HG02938 (cell line): Measurements from ENCODE around the gene OXLD1.

Experiments used
- ATAC-seq: cut with Tn5 transposase; IDR thresholded peaks from one replicate; pipeline ENCODE4 v1.9.1; 2021; ENCODE audit warnings: mild to moderate bottlenecking, moderate library complexity; ENCODE audit not compliant: unreplicated experiment

The OXLD1 gene

DNA sequence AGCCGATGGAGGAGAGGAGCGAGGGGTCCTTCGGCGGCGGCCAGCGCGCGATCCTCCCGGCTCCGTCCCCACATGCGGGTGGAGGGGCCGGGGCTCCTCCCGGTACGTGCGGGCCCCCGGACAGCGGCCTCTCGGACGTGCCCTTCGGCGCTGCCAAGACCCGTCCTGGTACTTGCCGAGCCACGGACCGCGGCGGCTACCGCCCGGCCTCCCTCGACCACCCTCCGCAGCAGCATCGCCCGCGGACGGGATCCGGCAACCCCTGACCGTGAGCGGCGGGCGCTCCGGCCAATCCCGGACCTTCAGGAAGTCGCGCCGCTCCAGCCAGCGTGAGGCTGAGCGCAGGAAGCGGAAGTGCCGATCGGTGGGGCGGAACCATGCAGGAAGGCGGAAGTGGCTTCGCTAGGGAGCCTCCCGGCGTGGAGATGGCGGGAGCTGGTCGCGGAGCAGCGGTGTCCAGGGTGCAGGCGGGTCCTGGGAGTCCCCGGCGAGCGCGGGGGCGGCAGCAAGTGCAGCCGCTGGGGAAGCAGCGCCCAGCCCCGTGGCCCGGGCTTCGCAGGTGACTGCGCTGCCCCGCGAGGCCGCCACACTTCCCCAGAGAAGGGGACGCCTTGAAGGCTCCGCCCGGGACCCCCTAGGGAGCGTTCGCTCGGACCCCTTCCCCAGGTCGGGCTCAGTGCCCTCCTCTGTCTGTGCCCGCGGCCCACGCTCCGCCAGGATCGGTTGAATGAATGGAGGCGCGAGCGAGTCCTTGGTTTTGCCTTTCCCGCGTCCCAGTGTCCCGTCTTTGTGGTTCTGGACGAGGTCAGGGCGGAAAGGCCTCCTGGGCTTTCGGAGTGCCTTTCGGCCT lies at the start of gene OXLD1, which contains the start of gene CCDC137:
TSS of gene OXLD1 (minus strand) at position 264 of the 850 bp plus-strand sequence. CDS start at position 236, 28 bp downstream.
TSS of gene CCDC137 (plus strand) at position 396 of the 850 bp plus-strand sequence. CDS start at position 426, 30 bp downstream.
- peak; percentile 77 for ATAC-seq

DNA sequence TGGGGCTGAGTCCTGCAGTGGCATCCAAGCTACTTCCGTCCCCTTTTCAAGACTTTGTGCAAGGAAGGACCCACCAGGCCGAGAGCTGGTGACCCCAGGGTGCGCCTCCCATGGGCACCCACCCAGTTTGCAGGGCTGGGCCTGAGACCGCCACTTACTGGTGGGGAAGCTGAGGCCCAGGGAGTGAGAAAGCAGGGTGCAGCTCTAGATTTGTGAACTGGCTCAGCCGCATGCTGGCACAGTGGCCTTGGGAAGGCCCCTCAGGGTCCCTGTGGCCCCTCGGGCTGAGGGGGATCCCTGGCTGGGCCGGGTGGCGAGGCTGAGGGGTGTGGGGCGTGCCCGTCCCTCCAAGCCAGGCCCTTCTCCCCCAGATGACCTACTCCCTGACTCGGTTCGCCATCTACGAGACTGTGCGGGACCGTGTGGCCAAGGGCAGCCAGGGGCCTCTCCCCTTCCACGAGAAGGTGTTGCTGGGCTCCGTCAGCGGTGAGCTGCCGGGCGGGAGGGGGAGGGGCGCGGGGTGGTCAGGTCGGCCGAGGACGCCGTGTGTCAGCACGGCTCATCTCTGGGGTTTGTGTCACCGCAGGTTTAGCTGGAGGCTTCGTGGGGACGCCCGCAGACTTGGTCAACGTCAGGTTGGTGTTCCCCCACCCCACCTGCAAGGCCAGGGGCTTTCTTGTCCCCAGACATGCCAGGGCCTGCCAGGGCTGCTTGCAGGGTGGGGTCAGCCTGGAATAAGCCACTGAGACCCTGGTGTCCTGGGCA lies 48.9 kb upstream of the OXLD1 start:
- no peak for ATAC-seq

DNA sequence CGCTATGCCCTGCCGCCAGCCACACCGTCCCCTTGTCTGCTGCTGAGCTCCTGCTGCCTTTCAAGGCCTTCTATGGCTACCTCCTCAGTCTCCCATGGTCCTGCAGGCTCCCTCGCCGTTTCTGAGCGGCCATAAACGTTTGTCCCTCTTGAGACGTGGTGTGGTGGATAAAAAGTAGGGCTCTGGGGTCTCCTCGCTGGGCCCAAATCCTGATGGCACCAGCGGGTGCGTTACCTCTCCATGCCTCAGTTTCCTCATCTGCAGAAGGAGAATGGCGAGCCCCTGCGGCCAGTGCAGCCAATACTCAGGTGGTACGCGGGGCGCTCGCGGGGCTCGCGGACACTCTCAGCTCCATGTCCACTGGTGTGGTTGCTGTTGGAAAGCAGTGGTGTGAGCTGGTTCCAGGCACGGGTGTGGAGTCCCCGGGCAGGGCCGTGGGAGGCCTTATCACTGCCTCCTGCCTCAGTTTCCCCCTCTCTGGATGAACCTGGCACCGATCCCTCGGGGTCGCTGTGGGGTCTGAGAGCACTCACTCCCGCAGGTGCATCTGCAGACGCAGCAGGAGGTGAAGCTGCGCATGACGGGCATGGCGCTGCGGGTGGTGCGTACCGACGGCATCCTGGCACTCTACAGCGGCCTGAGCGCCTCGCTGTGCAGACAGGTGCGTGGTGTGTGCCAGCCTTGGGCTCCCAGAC lies 48.2 kb upstream of the OXLD1 start:
- no peak for ATAC-seq

DNA sequence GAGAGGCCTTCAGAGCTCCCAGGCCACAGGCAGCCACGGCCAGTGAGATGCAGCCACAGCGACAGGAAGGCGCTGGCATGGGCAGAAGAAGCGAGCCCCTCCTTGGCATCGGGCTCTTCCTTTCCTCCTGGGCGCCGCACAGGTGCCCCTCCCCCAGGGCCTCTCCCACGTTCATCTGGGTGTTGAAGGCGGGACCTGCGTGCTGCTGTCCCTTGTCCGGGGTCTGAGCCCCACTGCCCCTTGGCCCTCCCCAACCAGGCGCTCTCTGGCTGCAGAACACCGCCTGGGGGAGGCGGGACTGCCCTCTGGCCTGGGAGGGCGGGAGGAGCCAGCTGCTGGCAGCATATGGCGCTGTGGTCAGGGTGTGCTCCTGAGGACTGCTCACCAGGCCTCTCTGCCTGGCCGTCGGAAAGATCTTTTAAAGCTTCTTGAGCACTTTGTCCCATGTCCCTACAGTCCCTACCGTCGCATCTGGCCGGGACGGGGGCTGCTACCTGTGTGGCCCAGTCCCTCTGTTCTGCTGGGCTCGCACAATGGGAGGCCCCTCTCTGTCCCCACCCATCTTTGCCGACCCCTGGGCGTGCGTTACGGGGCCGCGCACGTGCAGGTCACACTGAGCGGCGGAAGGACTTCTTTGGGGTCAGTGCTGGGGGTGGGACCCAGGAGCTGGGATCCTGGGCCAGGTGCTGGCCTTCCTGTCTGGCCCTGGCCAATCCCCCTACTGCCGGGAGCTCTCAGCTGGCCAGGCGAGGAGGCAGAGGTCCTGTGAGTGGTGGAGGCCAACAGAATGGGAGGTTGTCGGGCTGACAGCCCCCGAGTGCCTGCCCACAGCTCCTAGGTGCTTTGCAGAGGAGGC lies 47.4 kb upstream of the OXLD1 start:
- ATAC-seq: no peak

DNA sequence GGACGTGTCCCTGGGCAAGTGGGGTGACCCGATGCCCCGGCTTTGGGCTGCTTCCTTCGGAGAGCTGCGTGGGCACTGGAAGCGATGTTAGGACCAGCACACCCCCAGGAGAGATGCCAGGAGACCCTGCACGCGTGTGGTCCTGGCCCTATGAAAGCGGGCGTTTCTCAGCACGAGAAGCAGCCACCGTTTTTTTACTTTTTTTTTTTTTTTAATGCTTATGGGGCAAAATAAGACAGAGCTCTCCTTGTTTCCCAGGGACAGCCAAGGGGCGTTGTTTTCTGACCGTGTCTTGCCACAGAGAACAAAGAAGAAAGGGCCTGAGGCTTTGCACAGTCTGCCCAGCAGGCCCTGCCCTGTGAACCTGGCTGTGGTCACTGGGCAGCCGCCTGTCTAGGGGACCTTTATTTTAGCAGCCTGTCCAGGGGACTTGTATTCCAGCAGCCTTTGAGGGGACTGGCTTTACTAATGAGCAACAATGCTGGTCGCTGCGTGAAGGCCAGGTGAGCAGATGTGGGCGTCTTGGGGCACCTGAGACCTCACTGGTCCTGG lies 46.7 kb upstream of the OXLD1 start:
- ATAC-seq: no peak

DNA sequence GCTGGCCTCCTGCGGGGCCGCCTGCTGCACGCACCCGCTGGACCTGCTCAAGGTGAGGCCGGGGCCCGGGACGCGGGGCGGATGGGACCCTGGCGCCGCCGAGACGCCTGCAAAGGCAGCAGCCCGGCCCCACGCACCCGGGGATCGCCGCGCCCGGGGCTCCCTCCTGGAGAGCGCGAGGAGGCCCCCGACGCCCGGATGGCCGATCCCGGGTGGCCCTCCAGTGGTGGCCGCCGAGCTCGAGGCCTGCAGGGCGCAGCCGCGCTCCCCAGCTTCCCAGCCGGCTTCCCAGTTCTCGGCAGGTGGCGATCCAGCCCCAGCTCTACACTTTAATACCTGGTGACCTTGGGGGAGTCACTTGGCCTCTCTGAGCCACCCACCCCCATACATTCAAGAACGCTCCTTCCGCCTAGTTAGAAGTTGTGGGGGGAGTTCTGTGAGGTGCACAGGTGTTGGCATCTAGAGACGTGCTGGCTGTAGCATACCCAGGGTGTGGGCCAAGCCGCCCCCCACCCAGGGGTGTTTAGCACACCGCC lies 46.1 kb upstream of the OXLD1 start:
- peak; percentile 27 for ATAC-seq

DNA sequence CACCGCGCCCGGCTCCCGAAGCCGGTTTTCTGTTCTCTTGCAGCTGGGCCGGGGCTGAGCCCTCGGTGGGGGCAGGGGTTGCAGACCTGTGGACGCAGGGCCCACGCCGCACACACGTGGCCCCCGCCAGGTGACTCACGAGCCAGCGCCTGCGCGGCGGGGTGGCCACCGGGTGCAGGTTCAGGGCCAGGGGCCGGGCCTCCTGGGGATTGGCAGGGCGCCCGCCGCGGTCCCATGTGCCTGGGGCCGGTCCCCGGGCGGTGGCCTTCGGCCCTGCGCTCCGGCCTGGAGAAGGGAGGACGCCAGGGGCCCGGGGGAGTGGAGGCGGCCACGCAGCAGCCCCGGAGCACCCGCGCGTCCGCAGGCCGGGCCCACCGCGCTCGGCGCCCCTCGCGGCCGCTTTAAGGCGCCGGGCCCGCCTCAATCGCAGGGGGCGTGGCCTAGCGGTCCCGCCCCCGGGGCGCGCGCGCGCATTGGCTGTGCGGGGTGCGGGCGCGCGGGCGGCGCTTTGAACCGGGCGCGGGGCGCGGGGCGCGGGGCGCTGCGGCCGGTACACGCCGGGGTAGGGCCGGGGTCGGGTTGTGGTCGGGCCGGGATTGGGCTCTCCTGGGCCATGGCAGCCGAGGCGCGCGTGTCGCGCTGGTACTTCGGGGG lies 45.5 kb upstream of the OXLD1 start, which contains the start of gene SLC25A10:
TSS of gene SLC25A10 (plus strand) at position 471 of the 654 bp plus-strand sequence. CDS start at position 614, 143 bp downstream.
- peak; percentile 41 for ATAC-seq

DNA sequence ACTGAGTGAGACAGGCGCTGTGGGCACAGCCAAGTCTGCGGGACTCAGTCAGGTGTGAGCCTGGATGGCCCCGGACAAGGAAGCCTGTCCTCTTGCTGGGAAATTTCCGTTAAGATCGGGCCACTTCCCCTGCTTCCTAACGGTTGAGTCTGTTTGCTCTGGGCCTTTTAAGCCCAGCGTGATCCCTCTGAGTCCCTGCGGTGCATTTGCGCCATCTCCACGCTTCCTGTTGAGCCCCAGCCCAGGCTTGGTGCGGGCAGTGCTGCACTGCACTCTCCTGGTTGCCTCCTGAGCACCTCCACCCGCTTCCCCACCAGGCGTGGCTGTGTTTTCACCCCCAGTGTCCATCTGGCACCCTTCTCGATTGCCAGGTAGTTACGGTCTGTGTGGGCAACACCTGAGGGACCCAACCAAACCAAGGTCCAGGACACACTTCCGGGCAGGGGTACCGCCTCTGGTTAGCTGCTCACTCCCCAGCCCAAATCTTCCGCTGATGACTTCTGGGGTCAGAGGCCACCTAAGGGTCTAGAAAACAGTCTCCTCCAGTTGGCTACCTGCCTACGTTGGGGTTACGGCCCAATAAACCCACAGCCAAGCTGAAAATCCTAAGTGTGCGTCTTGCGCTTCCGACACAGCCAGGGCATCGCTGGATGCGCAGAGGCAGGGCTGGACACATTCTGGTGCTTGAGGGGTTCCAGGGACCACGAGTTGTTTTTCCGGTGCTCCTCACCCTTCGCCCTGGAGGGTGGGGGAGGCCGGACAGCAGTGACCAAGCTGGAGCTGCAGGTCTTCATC lies 44.3 kb upstream of the OXLD1 start:
- ATAC-seq: no peak

DNA sequence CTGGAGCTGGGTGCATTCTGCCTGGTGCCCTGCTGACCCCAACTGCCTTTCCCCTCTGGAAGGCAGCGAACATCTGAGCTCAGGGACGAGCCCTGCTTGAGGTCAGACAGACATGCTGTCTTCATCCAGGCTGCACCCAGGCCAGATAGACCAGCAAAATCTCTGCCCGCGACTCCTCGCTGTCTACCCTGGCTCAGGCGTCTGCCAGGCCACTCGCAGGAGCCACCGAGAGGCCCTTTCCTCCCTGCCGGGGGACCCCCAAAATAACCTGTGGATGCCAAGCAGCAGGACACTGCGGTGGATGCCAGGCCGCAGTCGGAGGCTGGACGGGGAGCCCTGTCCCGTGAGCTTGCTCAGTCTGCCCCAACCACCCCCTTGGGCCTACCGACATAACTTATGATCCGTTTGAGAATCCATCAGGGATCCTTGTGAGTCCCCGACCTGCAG lies 42.4 kb upstream of the OXLD1 start:
- no peak for ATAC-seq

DNA sequence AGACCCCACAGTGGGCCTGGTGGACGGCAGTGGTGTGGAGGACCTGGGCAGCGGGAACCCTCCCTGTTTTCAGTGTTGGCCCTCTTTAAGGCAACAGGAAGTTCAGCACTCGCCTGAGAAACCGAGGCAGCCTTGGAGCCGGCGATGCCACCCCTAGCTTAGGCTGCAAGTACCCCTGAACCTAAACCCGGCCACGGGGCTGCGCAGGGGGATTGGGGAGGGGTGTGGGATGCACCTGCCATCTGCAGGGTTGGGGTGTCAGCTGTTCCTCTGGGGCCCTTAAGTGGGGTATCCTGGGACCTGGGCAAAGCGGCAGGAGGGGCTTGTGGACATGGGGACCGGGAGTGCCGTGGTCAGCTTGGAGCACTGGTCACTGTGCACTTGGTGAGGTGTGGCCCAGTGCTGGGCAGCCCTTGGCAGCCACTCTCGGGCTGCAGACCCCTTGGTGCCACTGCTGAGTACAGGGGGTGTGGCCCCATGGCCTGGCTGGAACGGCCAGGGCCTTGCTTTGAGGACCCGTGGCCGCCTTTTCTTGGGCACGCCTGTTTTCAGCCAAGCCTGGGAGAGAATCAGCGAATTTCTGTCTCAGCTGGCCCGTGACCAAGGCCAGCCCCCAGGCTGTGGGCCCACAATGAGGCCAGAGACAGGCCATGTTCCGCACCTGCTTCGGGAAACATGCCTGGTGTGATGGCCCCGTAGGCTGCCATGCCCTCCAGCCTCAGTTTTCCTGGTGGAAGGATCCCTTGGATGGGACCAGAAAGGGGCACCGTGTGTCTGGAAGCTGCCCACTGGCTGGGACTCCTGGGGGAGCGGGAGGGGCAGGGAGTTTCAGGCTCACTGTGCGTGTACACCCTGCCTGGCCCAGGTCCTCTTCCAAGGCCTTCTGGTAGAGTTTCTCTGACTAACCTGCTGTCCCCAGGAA lies 41.6 kb upstream of the OXLD1 start:
- no peak for ATAC-seq

DNA sequence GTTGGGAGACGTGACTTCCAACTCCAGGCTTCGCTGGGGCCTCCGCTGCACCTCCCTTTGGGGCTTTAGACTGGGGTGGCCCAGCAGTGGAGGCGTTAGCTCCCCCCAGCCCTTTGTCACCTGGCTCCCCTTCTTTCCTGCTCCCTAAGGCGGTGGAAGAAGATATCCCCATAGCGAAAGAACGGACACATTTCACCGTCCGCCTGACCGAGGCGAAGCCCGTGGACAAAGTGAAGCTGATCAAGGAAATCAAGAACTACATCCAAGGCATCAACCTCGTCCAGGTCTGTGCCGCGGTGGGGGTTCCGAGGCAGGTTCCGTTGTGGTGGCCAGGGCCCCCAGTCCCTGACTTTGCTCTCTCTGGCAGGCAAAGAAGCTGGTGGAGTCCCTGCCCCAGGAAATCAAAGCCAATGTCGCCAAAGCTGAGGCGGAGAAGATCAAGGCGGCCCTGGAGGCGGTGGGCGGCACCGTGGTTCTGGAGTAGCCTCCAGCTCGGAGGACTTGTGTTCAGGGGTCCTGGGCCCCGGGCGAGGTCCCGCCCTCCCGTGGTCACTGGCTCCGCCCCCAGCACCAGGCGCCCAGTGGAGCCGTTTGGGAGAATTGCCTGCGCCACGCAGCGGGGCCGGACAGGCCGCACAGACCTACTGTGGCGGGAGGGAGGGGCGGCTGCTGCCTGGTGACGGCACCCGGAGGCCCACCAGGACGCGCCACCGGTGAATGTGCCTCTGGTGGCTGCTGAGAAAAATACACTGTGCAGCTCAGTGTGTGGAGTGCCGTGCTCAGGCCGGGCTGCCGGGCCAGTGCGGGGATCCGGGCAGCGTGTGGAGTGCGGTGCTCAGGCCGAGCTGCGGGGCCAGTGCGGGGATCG lies 40.6 kb upstream of the OXLD1 start:
- no peak for ATAC-seq

DNA sequence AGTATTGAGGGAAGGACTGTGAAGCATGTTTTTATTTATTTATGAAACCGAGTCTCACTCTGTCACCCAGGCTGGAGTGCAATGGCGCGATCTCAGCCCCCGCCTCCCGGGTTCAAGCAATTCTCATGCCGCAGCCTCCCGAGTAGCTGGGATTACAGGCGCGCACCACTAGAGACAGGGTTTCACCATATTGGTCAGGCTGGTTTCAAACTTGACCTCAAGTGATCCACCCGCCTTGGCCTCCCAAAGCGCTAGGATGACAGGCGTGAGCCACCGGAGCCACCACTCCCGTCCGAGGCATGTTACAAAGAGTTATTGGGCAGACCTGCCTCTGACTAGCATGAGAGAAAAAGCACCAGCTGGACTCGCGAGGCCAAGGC lies 39.8 kb upstream of the OXLD1 start:
- no peak for ATAC-seq

DNA sequence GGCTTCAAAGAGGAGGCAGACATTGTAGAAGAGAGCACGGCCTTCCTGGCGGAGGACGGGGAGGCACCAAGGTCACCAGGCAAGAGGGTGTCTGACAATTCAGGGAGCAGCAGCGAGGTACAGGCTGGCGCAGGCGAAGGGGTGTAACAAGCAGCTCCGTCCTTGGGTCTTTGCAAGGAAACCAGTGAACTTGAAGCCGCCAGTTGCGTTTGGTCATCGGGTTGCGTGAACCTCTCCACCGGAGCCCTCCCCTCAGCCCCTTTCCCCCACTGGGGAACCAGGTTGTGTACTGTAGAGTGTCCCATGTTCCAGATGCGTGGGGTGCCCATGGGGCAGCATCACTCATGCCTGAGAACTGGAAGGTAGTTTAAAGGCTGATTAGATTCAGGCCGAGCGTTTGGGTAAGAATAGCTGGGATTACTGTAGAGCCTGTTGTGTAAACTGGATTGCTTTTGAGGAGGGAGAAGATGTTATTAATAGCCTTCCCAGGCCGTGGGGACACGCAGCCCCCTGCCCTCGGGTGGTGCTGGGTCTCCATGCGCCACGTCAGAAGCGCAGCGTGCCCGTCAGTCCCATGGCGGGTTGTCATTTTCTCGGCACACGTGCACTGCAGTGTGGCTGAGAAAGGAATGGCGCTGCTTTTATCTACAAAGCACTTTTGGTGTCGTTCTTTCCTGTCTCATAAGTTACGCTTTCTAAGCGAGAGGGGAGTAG lies 39.3 kb upstream of the OXLD1 start:
- ATAC-seq: no peak

DNA sequence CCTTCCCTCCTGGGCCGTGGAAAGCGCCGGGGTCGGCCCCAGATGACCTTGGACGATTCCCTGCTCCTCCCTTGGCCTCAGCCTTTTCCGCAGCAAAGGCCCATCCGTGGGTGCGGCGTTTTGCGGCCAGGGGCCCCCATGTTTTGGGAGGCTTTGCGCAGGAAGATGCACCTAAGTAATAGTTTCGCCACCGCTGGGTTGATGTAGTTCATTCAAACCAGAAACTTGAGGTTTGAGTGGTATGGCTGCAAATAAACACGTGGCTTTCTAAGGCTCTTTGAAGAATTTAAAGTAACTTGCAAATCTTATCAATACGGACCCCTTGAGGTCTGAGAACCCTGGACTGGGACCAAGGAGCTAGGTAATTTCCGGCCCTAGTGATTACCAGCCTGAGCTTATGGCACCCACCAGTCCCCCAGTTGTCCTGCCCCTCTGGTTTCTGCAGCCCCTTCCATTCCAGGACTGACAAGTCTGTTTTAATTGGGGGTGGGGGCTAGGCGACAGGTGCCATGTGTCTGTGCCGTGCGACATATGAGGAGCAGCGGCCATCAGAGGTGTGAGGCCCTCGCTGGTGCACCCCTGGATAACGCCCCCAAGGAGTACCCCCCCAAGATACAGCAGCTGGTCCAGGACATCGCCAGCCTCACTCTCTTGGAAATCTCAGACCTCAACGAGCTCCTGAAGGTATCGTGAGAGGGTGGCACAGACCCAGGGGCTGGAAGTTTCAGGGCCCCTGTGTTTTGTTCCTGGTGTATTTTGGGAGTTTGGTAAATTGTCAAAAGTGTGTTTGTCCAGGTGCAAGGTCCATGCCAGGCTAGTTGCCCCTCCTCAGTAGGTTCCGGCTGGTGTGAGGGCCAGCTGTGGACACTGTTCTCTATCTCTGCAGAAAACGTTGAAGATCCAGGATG lies 37.6 kb upstream of the OXLD1 start:
- no peak for ATAC-seq
